H9 (cell line): ENCODE results near the gene LAMB1. TPM values are rescaled to one million over a fixed set of nuclear protein-coding genes. Genes with fewer than 3 reads are reported as not detected.

ENCODE experiments used
- DNase-seq: peaks from one replicate; pipeline ENCODE4 v3.0.0-alpha.2; 2017
- H2AFZ ChIP-seq: one replicate; pipeline ENCODE4 v1.6.1; 2013; ENCODE audit warnings: mild to moderate bottlenecking, low read length, control low read depth, moderate library complexity
- H2AK5ac ChIP-seq: 2 replicates; pipeline ENCODE4 v1.6.1; 2013; ENCODE audit warnings: low read length, control low read depth, mixed read lengths; ENCODE audit not compliant: insufficient read length
- H2BK120ac ChIP-seq: one replicate; pipeline ENCODE4 v1.6.1; 2013; ENCODE audit warnings: low read depth, mild to moderate bottlenecking, low read length, control low read depth, inconsistent platforms; ENCODE audit not compliant: poor library complexity, severe bottlenecking
- H2BK12ac ChIP-seq: 2 replicates; pipeline ENCODE4 v1.6.1; 2013; ENCODE audit warnings: low read length, control low read depth, mixed read lengths, low read depth; ENCODE audit not compliant: insufficient read length
- H2BK15ac ChIP-seq: 2 replicates; pipeline ENCODE4 v1.6.1; 2013; ENCODE audit warnings: low read depth, low read length, control low read depth
- H2BK20ac ChIP-seq: one replicate; pipeline ENCODE4 v1.6.1; 2013; ENCODE audit warnings: low read depth, mild to moderate bottlenecking, low read length, control low read depth, inconsistent platforms; ENCODE audit not compliant: poor library complexity, severe bottlenecking
- H2BK5ac ChIP-seq: 2 replicates; pipeline ENCODE4 v1.6.1; 2013; ENCODE audit warnings: low read length, control low read depth, mixed read lengths; ENCODE audit not compliant: insufficient read length
- H3K14ac ChIP-seq: 2 replicates; pipeline ENCODE4 v1.6.1; 2013; ENCODE audit warnings: low read length, control low read depth; ENCODE audit not compliant: insufficient read depth
- H3K18ac ChIP-seq: 2 replicates; pipeline ENCODE4 v1.6.1; 2013; ENCODE audit warnings: low read depth, mild to moderate bottlenecking, mixed read lengths, low read length, control low read depth; ENCODE audit not compliant: insufficient read length
- H3K23ac ChIP-seq: 2 replicates; pipeline ENCODE4 v1.6.1; 2013; ENCODE audit warnings: low read length, control low read depth, mixed read lengths, low read depth; ENCODE audit not compliant: insufficient read length
- H3K23me2 ChIP-seq: 2 replicates; pipeline ENCODE4 v1.6.1; 2013; ENCODE audit warnings: low read depth, mild to moderate bottlenecking, mixed read lengths, low read length, control low read depth; ENCODE audit not compliant: insufficient read length, poor library complexity, severe bottlenecking
- H3K27ac ChIP-seq: 2 replicates; pipeline ENCODE4 v1.5.1; 2013; ENCODE audit warnings: low read length, control low read depth, mixed read lengths, low read depth; ENCODE audit not compliant: insufficient read length
- H3K27me3 ChIP-seq: 2 replicates; pipeline ENCODE4 v1.6.1; 2013; ENCODE audit warnings: low read length, control low read depth, inconsistent platforms; ENCODE audit not compliant: insufficient read depth
- H3K4ac ChIP-seq: 2 replicates; pipeline ENCODE4 v1.6.1; 2013; ENCODE audit warnings: low read depth, mild to moderate bottlenecking, control low read depth, inconsistent platforms, low read length, moderate library complexity
- H3K4me1 ChIP-seq: 2 replicates; pipeline ENCODE4 v1.6.1; 2013; ENCODE audit warnings: low read length, control low read depth, inconsistent platforms; ENCODE audit not compliant: insufficient read depth
- H3K4me2 ChIP-seq: 2 replicates; pipeline ENCODE4 v1.6.1; 2013; ENCODE audit warnings: low read length, control low read depth, mixed read lengths; ENCODE audit not compliant: insufficient read length, insufficient read depth
- H3K56ac ChIP-seq: 2 replicates; pipeline ENCODE4 v1.6.1; 2013; ENCODE audit warnings: low read depth, mild to moderate bottlenecking, mixed read lengths, low read length, control low read depth; ENCODE audit not compliant: insufficient read length
- H3K79me1 ChIP-seq: 2 replicates; pipeline ENCODE4 v1.6.1; 2013; ENCODE audit warnings: low read depth, mild to moderate bottlenecking, moderate library complexity, low read length, control low read depth, inconsistent platforms; ENCODE audit not compliant: insufficient read depth, poor library complexity, severe bottlenecking
- H3K79me2 ChIP-seq: 2 replicates; pipeline ENCODE4 v1.6.1; 2013; ENCODE audit warnings: low read length, control low read depth, inconsistent platforms; ENCODE audit not compliant: insufficient read depth
- H3K9ac ChIP-seq: 2 replicates; pipeline ENCODE4 v1.6.1; 2013; ENCODE audit warnings: low read length, control low read depth, mixed read lengths; ENCODE audit not compliant: insufficient read length; ENCODE audit errors: extremely low read depth
- H3K9me3 ChIP-seq: one replicate; pipeline ENCODE4 v1.6.1; 2013; ENCODE audit warnings: low read depth, low read length, inconsistent platforms; ENCODE audit not compliant: control insufficient read depth
- H3T11ph ChIP-seq: one replicate; pipeline ENCODE4 v1.6.1; 2013; ENCODE audit warnings: mild to moderate bottlenecking, low read length, control low read depth, inconsistent platforms
- H4K20me1 ChIP-seq: one replicate; pipeline ENCODE4 v1.6.1; 2013; ENCODE audit not compliant: control insufficient read depth, insufficient read length, insufficient read depth
- H4K5ac ChIP-seq: 2 replicates; pipeline ENCODE4 v1.6.1; 2013; ENCODE audit warnings: low read depth, mild to moderate bottlenecking, mixed read lengths, low read length, control low read depth; ENCODE audit not compliant: insufficient read length
- H4K8ac ChIP-seq: replicated peaks from 2 replicates; pipeline ENCODE4 v1.6.1; 2013; ENCODE audit warnings: low read length, control low read depth, mixed read lengths, low read depth; ENCODE audit not compliant: insufficient read length
- H4K91ac ChIP-seq: 2 replicates; pipeline ENCODE4 v1.6.1; 2013; ENCODE audit warnings: low read depth, mild to moderate bottlenecking, moderate library complexity, mixed read lengths, low read length, control low read depth; ENCODE audit not compliant: insufficient read length
- H3K27ac Mint-ChIP-seq, 3 experiments: 2 replicates in 2 of 3; 3 replicates in 1 of 3; pipeline ENCODE4 v1.8.0; 2020 to 2021; ENCODE audit warnings: mixed read lengths in 3 of 3, mild to moderate bottlenecking in 1 of 3, moderate library complexity in 1 of 3
- H3K27me3 Mint-ChIP-seq: 2 replicates; pipeline ENCODE4 v1.8.0; 2021; ENCODE audit warnings: low read depth, mild to moderate bottlenecking, moderate library complexity, mixed read lengths
- H3K36me3 Mint-ChIP-seq, 3 experiments: 2 replicates in 2 of 3; 3 replicates in 1 of 3; pipeline ENCODE4 v1.8.0; 2020 to 2021; ENCODE audit warnings: low read depth in 3 of 3, mixed read lengths in 3 of 3; ENCODE audit not compliant: insufficient read depth in 1 of 3
- H3K4me1 Mint-ChIP-seq, 2 experiments: 2 replicates each; pipeline ENCODE4 v1.8.0; 2020; ENCODE audit warnings: mixed read lengths in 2 of 2
- H3K4me3 Mint-ChIP-seq, 2 experiments: 2 replicates in 1 of 2; 3 replicates in 1 of 2; pipeline ENCODE4 v1.8.0; 2020 to 2021; ENCODE audit warnings: mild to moderate bottlenecking in 2 of 2, mixed read lengths in 2 of 2, moderate library complexity in 1 of 2
- H3K9me3 Mint-ChIP-seq, 2 experiments: 2 replicates in 1 of 2; 3 replicates in 1 of 2; pipeline ENCODE4 v1.8.0; 2020; ENCODE audit warnings: mild to moderate bottlenecking in 2 of 2, mixed read lengths in 2 of 2, moderate library complexity in 1 of 2
- WGBS: extraction: QIAGEN DNeasy Blood & Tissue Kit; methylation state at CpG from one replicate; pipeline ENCODE4 v1.1.7; 2013; ENCODE audit warnings: missing lambda C conversion rate, low lambda C conversion rate, mixed read lengths; ENCODE audit not compliant: insufficient read length; ENCODE audit errors: extremely low coverage; 5-methylcytosine and 5-hydroxymethylcytosine counted together
- total RNA-seq: library from RNA; stranded (reverse); gene quantifications from 2 replicates; pipeline ENCODE4 v1.2.1, GENCODE V29; 2021
- TF ChIP-seq, protein P1 (sequence below): fragments of 200-600 bp; sonication (generic); conservative IDR thresholded peaks from 3 replicates; pipeline ENCODE4 v1.8.0; 2021; ENCODE audit warnings: antibody characterized with exemption, mild to moderate bottlenecking

LAMB1 gene
- total RNA-seq, 1 experiment from 2014 or later = 75.8 TPM

DNA sequence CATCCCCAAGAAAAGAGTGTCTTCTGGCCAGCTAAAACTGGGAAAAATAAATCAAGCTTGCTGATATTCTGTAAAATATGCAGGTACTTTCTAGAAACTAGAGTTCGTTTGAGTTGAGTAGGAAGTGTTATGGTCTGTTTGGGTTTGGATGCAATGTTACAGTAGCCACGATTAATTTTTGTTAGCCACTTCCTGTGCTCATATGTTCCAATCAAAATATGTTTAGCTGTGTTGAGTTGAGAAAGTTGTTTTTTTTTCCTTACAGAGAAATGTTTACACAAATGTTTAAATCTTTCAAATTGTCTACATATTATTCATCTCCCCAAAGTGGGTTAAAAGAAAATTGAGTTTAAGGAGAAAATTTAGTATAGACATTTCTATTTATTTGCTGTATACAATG lies 11.3 kb upstream of the LAMB1 start:
- H2AK5ac ChIP-seq = no peak overlapping the region
- Mint-ChIP-seq H3K4me1 (no peaks in the 10 kb centered on the region), H3K4me3 (no peak overlapping the region), H3K9me3 (no peaks in the 10 kb centered on the region), H3K36me3 (no peaks in the 10 kb centered on the region), H3K27me3 (peaks cover 5% of the 10 kb centered on the region), H3K27ac (no peak overlapping the region)
- no peak overlapping the region for H3T11ph ChIP-seq
- H4K5ac ChIP-seq = no peak overlapping the region
- DNase-seq = no peak
- no peak overlapping the region for H2BK120ac ChIP-seq
- H2BK5ac ChIP-seq = no peak overlapping the region
- H2BK15ac ChIP-seq = no peak overlapping the region
- H3K79me1 ChIP-seq = no peaks in the 10 kb centered on the region
- TF ChIP-seq, protein P1, sequence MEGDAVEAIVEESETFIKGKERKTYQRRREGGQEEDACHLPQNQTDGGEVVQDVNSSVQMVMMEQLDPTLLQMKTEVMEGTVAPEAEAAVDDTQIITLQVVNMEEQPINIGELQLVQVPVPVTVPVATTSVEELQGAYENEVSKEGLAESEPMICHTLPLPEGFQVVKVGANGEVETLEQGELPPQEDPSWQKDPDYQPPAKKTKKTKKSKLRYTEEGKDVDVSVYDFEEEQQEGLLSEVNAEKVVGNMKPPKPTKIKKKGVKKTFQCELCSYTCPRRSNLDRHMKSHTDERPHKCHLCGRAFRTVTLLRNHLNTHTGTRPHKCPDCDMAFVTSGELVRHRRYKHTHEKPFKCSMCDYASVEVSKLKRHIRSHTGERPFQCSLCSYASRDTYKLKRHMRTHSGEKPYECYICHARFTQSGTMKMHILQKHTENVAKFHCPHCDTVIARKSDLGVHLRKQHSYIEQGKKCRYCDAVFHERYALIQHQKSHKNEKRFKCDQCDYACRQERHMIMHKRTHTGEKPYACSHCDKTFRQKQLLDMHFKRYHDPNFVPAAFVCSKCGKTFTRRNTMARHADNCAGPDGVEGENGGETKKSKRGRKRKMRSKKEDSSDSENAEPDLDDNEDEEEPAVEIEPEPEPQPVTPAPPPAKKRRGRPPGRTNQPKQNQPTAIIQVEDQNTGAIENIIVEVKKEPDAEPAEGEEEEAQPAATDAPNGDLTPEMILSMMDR = no peak
- no peak overlapping the region for H2BK20ac ChIP-seq
- no peak overlapping the region for H3K4me2 ChIP-seq
- H3K27ac ChIP-seq = no peak overlapping the region
- H3K18ac ChIP-seq = no peak overlapping the region
- WGBS = no CpG with 5 or more reads among the region's 2 CpGs
- H3K14ac ChIP-seq = no peak overlapping the region
- H3K23me2 ChIP-seq = no peaks in the 10 kb centered on the region
- no peak overlapping the region for H2AFZ ChIP-seq
- H3K4me1 ChIP-seq = no peaks in the 10 kb centered on the region
- no peak overlapping the region for H4K8ac ChIP-seq
- no peaks in the 10 kb centered on the region for H4K20me1 ChIP-seq
- no peaks in the 10 kb centered on the region for H3K9me3 ChIP-seq
- H3K79me2 ChIP-seq = no peaks in the 10 kb centered on the region
- H3K4ac ChIP-seq = no peak overlapping the region
- H3K23ac ChIP-seq = no peak overlapping the region
- H3K56ac ChIP-seq = no peak overlapping the region
- H3K9ac ChIP-seq = no peak overlapping the region
- no peak overlapping the region for H4K91ac ChIP-seq
- H2BK12ac ChIP-seq = no peak overlapping the region
- H3K27me3 ChIP-seq = no peaks in the 10 kb centered on the region
